ENCODE measurements around the gene GAMT.

- TF ChIP-seq CTCF (IDR thresholded peaks at IDR 0.05) (no peak), POLR2A (IDR thresholded peaks at IDR 0.05) (no peak), EP300 (IDR thresholded peaks at IDR 0.05) (no peak)
These were observed 49.9 kb downstream of the GAMT start for GRCh38 chr19:1351381-1351851.
